Gastroesophageal sphincter (tissue), 4 donors: Measurements from ENCODE around the gene SMG5. TPM values are rescaled to one million over a fixed set of nuclear protein-coding genes. Genes with fewer than 3 reads are reported as not detected.

Experiments used
- ATAC-seq: fragments of 150-250 bp; one replicate; pipeline ENCODE4 v1.9.1; 2016; ENCODE audit warnings: mild to moderate bottlenecking, moderate library complexity
- H3K27ac ChIP-seq, 4 donors: fragments of 200-600 bp; sonication (generic) in 3 of 4; 1 replicate in 3 of 4; 2 replicates in 1 of 4; pipeline ENCODE4 v1.5.1; 2016 to 2019
- H3K27me3 ChIP-seq: fragments of 200-600 bp; sonication (generic); one replicate; pipeline ENCODE4 v1.5.1; 2019
- H3K36me3 ChIP-seq, 2 donors: fragments of 200-600 bp; sonication (generic); one replicate each; pipeline ENCODE4 v1.5.1; 2019; ENCODE audit warnings: control low read depth in 1 of 2
- H3K4me1 ChIP-seq, 3 donors: fragments of 200-600 bp; sonication (generic); 1 replicate in 2 of 3; 2 replicates in 1 of 3; pipeline ENCODE4 v1.5.1; 2016 to 2019; ENCODE audit warnings: control low read depth in 2 of 3
- H3K4me3 ChIP-seq, 2 donors: fragments of 200-600 bp; sonication (generic); one replicate each; pipeline ENCODE4 v1.5.1; 2019; ENCODE audit warnings: mild to moderate bottlenecking in 1 of 2, moderate library complexity in 1 of 2
- H3K9me3 ChIP-seq, 3 donors: fragments of 200-600 bp; sonication (generic); one replicate each; pipeline ENCODE4 v1.5.1; 2017 to 2019; ENCODE audit warnings: control low read depth in 2 of 3
- CTCF ChIP-seq, 4 experiments: fragments of 200-600 bp in 2 of 4; fragments of 450-650 bp in 2 of 4; sonication (generic) in 1 of 4; IDR thresholded peaks; one replicate each; pipeline ENCODE4 v1.5.1; 2017 to 2019; ENCODE audit warnings: antibody characterized with exemption in 4 of 4, mild to moderate bottlenecking in 2 of 4, moderate library complexity in 2 of 4
- EP300 ChIP-seq: sonication (generic); formaldehyde crosslinking; IDR thresholded peaks from one replicate; pipeline ENCODE4 v1.6.1; 2017; ENCODE audit warnings: antibody characterized with exemption, mild to moderate bottlenecking
- POLR2A ChIP-seq, 2 donors: fragments of 450-650 bp; IDR thresholded peaks; one replicate each; pipeline ENCODE4 v1.6.1; 2017; ENCODE audit warnings: antibody characterized with exemption in 2 of 2, mild to moderate bottlenecking in 2 of 2, moderate library complexity in 1 of 2
- POLR2AphosphoS5 ChIP-seq: sonication (generic); formaldehyde crosslinking; IDR thresholded peaks from one replicate; pipeline ENCODE4 v1.6.1; 2017; ENCODE audit warnings: antibody characterized with exemption
- WGBS, 2 donors: methylation state at CpG; one replicate each; pipeline ENCODE4 v1.1.5; 2018; ENCODE audit warnings: low coverage in 1 of 2; 5-methylcytosine and 5-hydroxymethylcytosine counted together
- total RNA-seq, 4 donors: library from RNA; depleted of rRNA; stranded (reverse); fragments of >200 nt; gene quantifications; one replicate each; pipeline ENCODE4 v1.1.0, GENCODE V29; 2016

Gene SMG5
- total RNA-seq, 4 donors from 2014 or later: 60.2 to 106 (median 69.1) TPM

GRCh38 chr1:156310962-156311361, 28.3 kb upstream of the SMG5 start:
- no peaks in the 10 kb centered on the region for H3K27me3 ChIP-seq
- WGBS, 2 donors: 61 to 77% methylated on average over 2 to 4 of the region's 6 CpGs
- H3K4me3 ChIP-seq: no peak overlapping the region
- TF ChIP-seq POLR2A (IDR thresholded peaks at IDR 0.05) (no peak), CTCF (IDR thresholded peaks at IDR 0.05) (no peak), EP300 (no peak), POLR2AphosphoS5 (no peak)
- peaks cover 0 to 100% of the 10 kb centered on the region in 2 donors for H3K36me3 ChIP-seq
- H3K9me3 ChIP-seq: no peaks in the 10 kb centered on the region
- peak; percentile 31 for ATAC-seq
- no peaks in the 10 kb centered on the region for H3K4me1 ChIP-seq
- no peak overlapping the region for H3K27ac ChIP-seq

DNA sequence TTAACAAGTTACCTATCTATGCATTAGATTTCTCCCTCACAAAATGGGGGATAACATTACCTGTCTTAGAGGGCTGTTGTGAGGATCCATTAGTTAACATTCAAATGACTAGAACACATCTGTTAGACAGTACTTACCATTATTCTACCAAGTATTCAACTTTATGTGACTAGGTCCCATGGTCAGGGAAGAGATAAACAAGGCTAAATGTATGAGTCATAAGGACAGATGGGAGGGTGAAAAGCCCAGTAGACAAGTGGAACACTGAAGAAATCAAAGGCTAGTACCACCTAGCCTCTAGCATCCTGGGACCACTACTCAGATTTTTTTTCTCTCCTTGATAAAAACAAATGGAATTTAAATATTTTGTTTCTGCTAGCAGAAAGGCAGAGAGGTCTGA, 25.5 kb upstream of the SMG5 start:
- TF ChIP-seq CTCF (IDR thresholded peaks at IDR 0.05) (no peak), POLR2AphosphoS5 (no peak)

DNA sequence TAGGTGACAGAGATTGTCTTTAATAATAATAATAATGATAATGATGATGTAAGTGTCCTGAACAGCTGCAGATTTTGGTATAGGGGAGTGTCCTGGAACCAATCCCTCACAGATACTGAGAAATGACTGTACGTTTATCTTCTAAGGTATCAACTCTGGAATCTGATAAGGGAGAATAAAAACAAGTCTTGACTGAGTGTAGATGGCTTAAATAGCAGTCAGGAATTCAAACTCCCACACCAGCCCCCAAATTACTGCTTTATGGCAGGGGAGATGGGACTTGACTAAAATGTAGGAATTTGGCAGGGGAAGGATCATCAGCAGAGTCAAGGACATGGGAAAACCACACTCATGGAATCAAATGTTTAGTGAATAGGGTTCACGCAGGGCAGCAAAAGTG, 22.6 kb upstream of the SMG5 start:
- TF ChIP-seq EP300 (no peak), POLR2AphosphoS5 (no peak), CTCF (IDR thresholded peaks at IDR 0.05) (no peak), POLR2A (IDR thresholded peaks at IDR 0.05) (no peak)
- peaks cover 0 to 62% of the 10 kb centered on the region in 2 donors for H3K36me3 ChIP-seq
- no peaks in the 10 kb centered on the region for H3K4me1 ChIP-seq
- H3K4me3 ChIP-seq: no peak overlapping the region
- H3K27ac ChIP-seq: no peak overlapping the region
- H3K27me3 ChIP-seq: no peaks in the 10 kb centered on the region
- H3K9me3 ChIP-seq: no peaks in the 10 kb centered on the region
- ATAC-seq: no peak
- 48 to 67% methylated on average over 1 to 2 of the region's 2 CpGs for WGBS, 2 donors

More for the DNA sequence above, 25.5 kb upstream of the SMG5 start:
- H3K4me1 ChIP-seq: no peaks in the 10 kb centered on the region
- H3K4me3 ChIP-seq: no peak overlapping the region
- no peak for ATAC-seq
- peaks cover 0 to 90% of the 10 kb centered on the region in 2 donors for H3K36me3 ChIP-seq
- no peak overlapping the region for H3K27ac ChIP-seq
- H3K9me3 ChIP-seq: no peaks in the 10 kb centered on the region
- H3K27me3 ChIP-seq: no peaks in the 10 kb centered on the region

- no peak overlapping the region for H3K4me3 ChIP-seq
- no peak for ATAC-seq
- TF ChIP-seq POLR2AphosphoS5: no peak
- H3K4me1 ChIP-seq: no peaks in the 10 kb centered on the region
- H3K27ac ChIP-seq: no peak overlapping the region
- H3K36me3 ChIP-seq: peaks cover 0 to 42% of the 10 kb centered on the region in 2 donors
- H3K9me3 ChIP-seq: no peaks in the 10 kb centered on the region
- WGBS, 2 donors: 95 to 100% methylated on average over 2 of the region's 4 CpGs
- H3K27me3 ChIP-seq: no peaks in the 10 kb centered on the region
Measured at GRCh38 chr1:156303241-156303640, 20.6 kb upstream of the SMG5 start.

- no peak for ATAC-seq
- TF ChIP-seq POLR2AphosphoS5 (no peak), POLR2A (IDR thresholded peaks at IDR 0.05) (no peak), EP300 (no peak), CTCF (IDR thresholded peaks at IDR 0.05) (no peak)
- Histone ChIP-seq H3K4me1 (peaks cover 0 to 22% (median 6%) of the 10 kb centered on the region in 3 donors), H3K27ac (no peak within 1 kb of the TSS), H3K4me3 (no peak within 1 kb of the TSS), H3K9me3 (no peaks in the 10 kb centered on the region), H3K36me3 (peaks cover 0 to 3% of the 10 kb centered on the region in 2 donors), H3K27me3 (no peaks in the 10 kb centered on the region)
- 81 to 84% methylated on average over 8 to 11 of the region's 19 CpGs for WGBS, 2 donors
Measured at GRCh38 chr1:156298852-156299357, 16.3 kb upstream of the SMG5 start, which contains the start of gene VHLL. Gene VHLL (minus strand): TSS chr1:156299307. CDS start chr1:156299189, 118 bp downstream.
